IPS-18c (cell line): Measurements from ENCODE around the gene EPHA8.

Experiments
- H3K4me3 ChIP-seq: 2 replicates; pipeline ENCODE4 v1.7.0; 2013; ENCODE audit warnings: low read depth, mild to moderate bottlenecking, low read length, moderate library complexity; ENCODE audit not compliant: insufficient read depth
- H3K9me3 ChIP-seq: one replicate; pipeline ENCODE4 v1.6.1; 2013; ENCODE audit warnings: mild to moderate bottlenecking, low read length, moderate library complexity; ENCODE audit not compliant: control insufficient read depth, insufficient read depth

EPHA8 gene

GRCh38 chr1:22553104-22553880 is 10.0 kb upstream of the EPHA8 start:
- Histone ChIP-seq H3K4me3 (no peak overlapping the region), H3K9me3 (no peaks in the 10 kb centered on the region)

- Histone ChIP-seq H3K4me3 (no peak overlapping the region), H3K9me3 (no peaks in the 10 kb centered on the region)
Observed at GRCh38 chr1:22553991-22554522, 9.2 kb upstream of the EPHA8 start.

DNA sequence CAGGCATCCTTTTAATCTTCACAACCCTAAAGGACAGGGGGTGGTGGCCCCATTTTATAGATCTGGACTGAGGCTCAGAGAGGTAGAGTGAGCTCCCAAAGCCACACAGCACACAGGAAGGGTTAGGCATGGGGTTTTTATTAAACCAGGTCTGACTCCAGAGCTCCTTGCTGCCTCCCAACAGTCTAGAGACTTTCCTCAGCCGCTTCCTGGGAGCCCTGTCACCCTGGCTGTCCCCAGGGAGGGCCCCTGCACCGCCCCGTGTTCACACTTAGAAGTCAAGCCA is 8.0 kb upstream of the EPHA8 start:
- H3K4me3 ChIP-seq, result no peak overlapping the region
- H3K9me3 ChIP-seq, result no peaks in the 10 kb centered on the region

DNA sequence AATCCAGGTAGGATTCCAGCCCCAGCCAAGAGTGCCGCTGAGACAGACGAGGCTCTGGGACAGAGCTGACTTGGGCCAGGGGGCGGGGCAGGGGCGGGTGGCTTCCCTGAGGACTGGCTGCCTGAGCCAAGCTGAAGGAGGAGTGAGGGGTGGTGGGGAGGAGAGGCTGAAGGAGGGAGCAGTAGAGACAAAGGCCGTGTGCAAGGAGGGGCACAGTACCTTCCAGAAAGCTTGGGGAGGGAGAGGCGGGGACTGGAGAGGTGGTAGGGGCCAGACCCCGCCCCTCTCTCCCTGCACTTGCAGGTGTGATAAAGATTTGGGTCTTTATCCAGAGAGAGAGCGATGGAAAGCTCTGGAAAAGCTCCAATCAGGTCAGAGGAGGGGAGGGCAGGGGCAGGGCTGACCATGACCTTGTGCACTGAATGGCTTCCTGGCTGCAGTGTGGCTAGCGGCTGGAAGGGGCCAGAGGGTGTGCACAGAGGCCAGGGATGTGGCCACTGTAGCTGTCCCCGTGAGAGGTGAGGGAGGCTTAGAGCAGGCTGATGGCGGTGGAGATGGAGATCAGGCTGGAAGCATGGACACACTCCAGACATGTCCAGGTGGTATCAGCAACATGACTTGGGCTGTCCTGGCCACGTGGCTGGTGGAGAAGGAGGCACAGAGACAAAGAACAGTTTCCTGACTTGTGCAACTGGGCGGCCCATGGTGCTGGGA is 6.7 kb upstream of the EPHA8 start:
- Histone ChIP-seq H3K4me3 (no peak overlapping the region), H3K9me3 (no peaks in the 10 kb centered on the region)

DNA sequence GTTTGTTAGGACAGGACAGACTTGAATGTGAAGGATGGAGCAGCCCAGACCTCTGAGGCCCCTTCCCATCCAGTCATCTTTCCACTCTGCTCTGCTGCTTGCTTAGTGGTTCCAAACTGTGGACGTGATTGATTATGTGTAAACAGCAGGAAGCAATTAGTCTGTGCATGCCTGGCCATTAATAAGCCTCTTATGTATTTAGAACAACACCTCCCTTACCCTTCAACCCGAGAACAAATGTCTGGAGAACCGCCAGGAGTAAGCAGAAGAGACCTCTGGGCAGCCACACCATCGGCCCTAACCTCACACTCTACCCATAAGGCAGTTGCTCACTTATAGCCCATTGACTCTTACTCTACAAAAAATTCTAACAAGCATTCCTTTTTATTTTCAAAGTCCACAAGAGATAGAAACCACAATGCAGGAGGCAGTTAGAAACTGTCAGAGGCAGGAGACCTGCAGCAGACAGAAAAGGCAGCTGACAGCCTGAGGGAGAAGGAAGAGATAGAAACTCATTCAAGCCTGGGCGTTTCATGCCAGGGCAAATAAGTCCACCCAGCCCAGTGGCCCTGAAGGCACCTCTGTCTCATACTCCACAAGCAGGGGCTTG is 5.8 kb upstream of the EPHA8 start:
- Histone ChIP-seq H3K9me3 (no peaks in the 10 kb centered on the region), H3K4me3 (no peak overlapping the region)

- Histone ChIP-seq H3K9me3 (no peaks in the 10 kb centered on the region), H3K4me3 (peak overlapping the region; percentile 50; the same call in 1 of the 2 replicates)
Observed at GRCh38 chr1:22563671-22564602, 648 bp downstream of the EPHA8 start.

- H3K4me3 ChIP-seq, result no peak overlapping the region
- H3K9me3 ChIP-seq, result no peaks in the 10 kb centered on the region
Observed at GRCh38 chr1:22566161-22566560, 2.9 kb downstream of the EPHA8 start.

DNA sequence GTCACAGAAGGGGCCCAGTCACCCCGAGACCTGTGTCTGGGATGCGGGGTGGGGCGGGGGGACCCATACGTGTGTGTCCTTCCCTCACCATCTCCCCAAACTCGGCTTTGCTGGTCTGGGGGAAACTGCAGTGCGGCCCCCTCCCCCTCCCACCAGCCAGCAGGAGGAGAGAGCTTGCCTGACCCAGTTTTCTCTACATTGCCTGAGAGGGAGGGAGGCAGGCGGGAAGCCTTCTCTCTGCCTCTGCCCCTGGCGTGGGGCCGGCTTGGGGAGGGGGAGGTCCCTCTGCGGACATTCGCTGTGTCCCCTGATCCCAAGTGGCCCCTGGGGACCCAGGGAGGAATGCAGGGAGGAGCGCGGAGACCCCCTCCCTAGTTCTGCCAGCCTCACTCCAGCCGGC is 3.9 kb downstream of the EPHA8 start:
- H3K9me3 ChIP-seq, result no peaks in the 10 kb centered on the region
- no peak overlapping the region for H3K4me3 ChIP-seq

DNA sequence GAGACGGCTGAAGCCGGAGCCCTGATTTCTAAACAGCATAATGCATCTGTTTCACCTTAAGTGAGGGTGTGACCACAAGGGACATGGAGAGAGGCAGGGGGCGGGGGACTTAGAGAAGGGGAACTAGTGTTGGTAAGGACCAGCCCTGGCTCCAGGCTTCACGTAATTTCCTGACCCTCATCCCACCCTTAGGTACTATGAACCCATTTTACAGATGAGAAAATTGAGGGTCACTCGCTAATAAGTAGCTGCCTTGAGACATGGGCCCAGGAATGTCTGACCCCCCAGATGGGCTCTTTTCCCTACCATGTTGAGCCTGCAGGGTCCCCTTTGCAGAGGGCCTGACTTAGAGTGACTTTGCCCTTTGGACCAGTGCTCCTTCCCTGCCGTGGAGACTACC is 4.7 kb downstream of the EPHA8 start:
- no peaks in the 10 kb centered on the region for H3K9me3 ChIP-seq
- no peak overlapping the region for H3K4me3 ChIP-seq

DNA sequence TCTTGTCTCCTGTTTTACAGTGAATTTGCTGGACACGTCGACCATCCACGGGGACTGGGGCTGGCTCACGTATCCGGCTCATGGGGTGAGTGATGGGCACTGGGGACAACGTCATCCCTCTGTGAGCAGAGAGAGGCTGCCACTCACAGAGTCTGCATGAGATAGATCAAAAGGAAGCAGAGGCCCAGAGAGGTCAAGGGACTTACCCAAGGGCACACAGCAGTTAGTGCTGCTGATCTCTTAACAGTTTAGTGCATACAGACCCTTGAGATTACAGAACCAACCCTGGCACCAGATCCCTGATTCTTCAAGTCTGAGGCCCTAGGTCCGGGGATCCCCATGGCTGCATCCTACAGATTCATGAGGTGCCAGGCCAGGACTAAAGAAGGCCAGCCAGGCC is 6.0 kb downstream of the EPHA8 start:
- Histone ChIP-seq H3K9me3 (no peaks in the 10 kb centered on the region), H3K4me3 (no peak overlapping the region)

DNA sequence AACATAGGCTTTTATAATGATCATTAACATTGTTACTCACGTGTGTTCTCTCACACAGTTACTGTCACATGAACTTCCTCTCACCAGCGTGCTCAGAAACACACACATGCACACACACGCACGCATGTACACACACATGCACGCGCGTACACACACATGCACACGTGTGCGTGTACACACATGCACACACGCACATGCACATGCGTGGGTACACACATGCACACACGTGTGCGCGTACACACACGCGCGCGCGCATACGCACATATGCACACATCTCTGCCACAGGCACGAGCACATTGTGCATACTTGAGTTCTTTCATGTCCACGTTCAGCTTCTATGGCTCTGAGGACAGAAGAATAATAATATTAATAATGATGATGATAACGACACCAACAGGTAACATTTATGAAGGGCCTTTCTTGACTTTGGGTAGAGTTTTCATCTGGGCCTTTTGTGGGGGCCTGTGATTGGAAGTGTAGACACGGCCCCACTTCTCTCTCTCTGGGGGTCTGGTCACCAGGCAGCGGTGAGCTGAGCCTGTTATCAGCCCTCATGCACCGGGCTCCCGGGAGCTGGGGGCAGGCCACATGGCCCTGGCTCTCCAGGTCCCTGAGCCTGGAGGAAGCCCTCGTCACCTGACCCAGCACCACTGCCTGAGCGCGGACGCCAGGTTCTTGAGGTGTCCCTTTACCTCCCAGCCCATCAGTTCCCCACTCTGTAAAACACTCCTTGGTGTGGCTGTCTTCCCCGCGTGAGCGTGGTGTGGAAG is 7.0 kb downstream of the EPHA8 start:
- no peak overlapping the region for H3K4me3 ChIP-seq
- no peaks in the 10 kb centered on the region for H3K9me3 ChIP-seq

DNA sequence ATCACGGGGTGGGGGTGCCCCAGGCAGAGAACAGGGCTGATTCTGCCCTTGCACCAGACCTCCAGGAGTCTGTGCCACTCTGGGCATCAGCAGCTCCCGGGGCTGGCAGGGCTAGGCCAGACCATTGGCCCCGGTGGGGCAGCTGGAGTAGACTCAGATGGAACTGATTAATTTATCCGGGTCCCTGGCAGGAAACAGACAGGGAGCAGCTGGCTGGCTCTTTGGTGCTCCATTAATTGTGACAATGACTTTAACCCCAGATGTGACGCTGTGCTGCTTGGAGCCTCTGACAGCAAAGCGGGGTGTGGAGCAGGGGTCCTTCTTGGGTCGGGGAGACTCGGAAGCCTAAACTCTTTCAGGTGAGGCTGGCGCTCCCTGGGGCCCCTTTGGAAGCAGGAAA is 9.5 kb downstream of the EPHA8 start:
- H3K9me3 ChIP-seq, result no peaks in the 10 kb centered on the region
- no peak overlapping the region for H3K4me3 ChIP-seq

GRCh38 chr1:22573237-22573636 is 9.9 kb downstream of the EPHA8 start:
- no peaks in the 10 kb centered on the region for H3K9me3 ChIP-seq
- H3K4me3 ChIP-seq, result no peak overlapping the region

GRCh38 chr1:22575532-22576149 is 12.4 kb downstream of the EPHA8 start:
- no peaks in the 10 kb centered on the region for H3K9me3 ChIP-seq
- no peak overlapping the region for H3K4me3 ChIP-seq

DNA sequence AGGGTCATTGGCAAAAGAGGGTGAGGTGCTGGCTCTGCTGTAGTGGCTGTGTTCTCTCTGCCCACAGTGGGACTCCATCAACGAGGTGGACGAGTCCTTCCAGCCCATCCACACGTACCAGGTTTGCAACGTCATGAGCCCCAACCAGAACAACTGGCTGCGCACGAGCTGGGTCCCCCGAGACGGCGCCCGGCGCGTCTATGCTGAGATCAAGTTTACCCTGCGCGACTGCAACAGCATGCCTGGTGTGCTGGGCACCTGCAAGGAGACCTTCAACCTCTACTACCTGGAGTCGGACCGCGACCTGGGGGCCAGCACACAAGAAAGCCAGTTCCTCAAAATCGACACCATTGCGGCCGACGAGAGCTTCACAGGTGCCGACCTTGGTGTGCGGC is 12.9 kb downstream of the EPHA8 start:
- no peaks in the 10 kb centered on the region for H3K9me3 ChIP-seq
- no peak overlapping the region for H3K4me3 ChIP-seq

- no peaks in the 10 kb centered on the region for H3K9me3 ChIP-seq
- H3K4me3 ChIP-seq, result no peak overlapping the region
Observed at GRCh38 chr1:22576617-22577016, 13.3 kb downstream of the EPHA8 start.
